ENCODE data around the gene RPTOR. TPM values are rescaled to one million over a fixed set of nuclear protein-coding genes. Genes with fewer than 3 reads are reported as not detected.

Gene RPTOR
- polyA plus RNA-seq, 1 donor from 2014 or later = 8.0 TPM

DNA sequence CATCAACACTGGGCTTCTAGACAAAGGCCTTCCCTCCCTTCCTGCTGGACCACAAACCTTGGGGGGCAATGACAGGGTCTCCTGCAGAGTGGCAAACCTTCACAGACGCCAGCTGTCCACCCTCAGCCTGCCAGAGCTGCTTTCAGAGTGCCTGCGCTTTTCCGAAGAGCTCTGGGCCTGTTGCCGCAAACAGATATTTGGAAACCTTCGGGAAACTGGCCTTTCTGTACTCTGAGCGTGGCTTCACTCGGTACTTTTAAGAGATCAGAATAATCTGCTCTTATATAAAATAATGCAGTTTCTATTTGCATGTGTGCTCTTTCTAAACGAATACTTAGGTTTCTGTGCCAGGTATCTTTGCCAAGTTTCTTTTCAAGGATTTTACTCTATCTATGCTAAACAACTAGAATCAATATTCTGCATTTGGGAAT lies 294.9 kb downstream of the RPTOR start:
- Histone ChIP-seq H3K9ac (ENCODE audit: low read length) (no peak overlapping the region), H3K9me3 (ENCODE audit: low read length) (no peaks in the 10 kb centered on the region), H3K4me3 (ENCODE audit: low read length) (no peak overlapping the region), H3K9me2 (ENCODE audit: insufficient read depth, low read length) (no peaks in the 10 kb centered on the region), H3K4me2 (ENCODE audit: low read length) (no peak overlapping the region), H3K79me2 (replicated peaks; ENCODE audit: insufficient read depth, low read length) (no peaks in the 10 kb centered on the region), H3K27ac (ENCODE audit: low read length) (no peak overlapping the region), H4K20me1 (ENCODE audit: insufficient read depth) (no peaks in the 10 kb centered on the region), H3K27me3 (ENCODE audit: insufficient read depth, low read depth, low read length) (no peaks in the 10 kb centered on the region), H2AFZ (ENCODE audit: low read depth, low read length) (no peak overlapping the region), H3F3A (ENCODE audit: insufficient read depth, low read length, poor library complexity, severe bottlenecking) (no peaks in the 10 kb centered on the region), H3K36me3 (ENCODE audit: insufficient read depth, low read length) (no peaks in the 10 kb centered on the region)
- TF ChIP-seq RAD21 (conservative IDR thresholded peaks at IDR 0.05) = no peak
- TF ChIP-seq EZH2 (IDR thresholded peaks at IDR 0.05; ENCODE audit: borderline replicate concordance, insufficient read depth, low read length, poor library complexity, severe bottlenecking) = no peak
- no peak for TF ChIP-seq REST (IDR thresholded peaks at IDR 0.05; ENCODE audit: borderline replicate concordance)
- TF ChIP-seq SMC3 (conservative IDR thresholded peaks at IDR 0.05; ENCODE audit: poor library complexity) = no peak
- TF ChIP-seq TAF1 (IDR thresholded peaks at IDR 0.05; ENCODE audit: low read depth) = no peak
- TF ChIP-seq CTCF (IDR thresholded peaks at IDR 0.05; ENCODE audit: poor library complexity, severe bottlenecking) = no peak
- TF ChIP-seq POLR2AphosphoS5 (IDR thresholded peaks at IDR 0.05) = no peak
- TF ChIP-seq EP300 (conservative IDR thresholded peaks at IDR 0.05; ENCODE audit: poor library complexity, severe bottlenecking) = no peak
- no peak for TF ChIP-seq MXI1 (conservative IDR thresholded peaks at IDR 0.05; ENCODE audit: poor library complexity, severe bottlenecking)

DNA sequence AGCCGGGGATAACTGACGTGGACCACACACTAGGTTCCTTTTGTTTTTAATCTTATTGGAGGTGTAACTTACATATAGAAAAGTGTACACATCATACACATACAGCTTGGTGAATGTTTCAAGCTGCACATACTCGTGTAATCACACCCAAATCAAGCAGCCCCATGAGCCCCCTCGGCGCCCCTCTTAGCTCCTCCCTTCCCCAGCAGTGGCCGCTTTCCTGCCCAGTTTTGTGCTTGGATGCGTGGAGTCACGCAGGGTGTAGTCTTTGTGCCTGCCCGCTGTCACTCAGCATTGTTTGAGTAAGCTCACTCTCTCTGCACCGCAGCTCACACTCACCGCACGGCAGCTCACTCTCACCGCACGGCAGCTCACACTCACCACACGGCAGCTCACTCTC lies 295.3 kb downstream of the RPTOR start:
- Histone ChIP-seq H3F3A (ENCODE audit: insufficient read depth, low read length, poor library complexity, severe bottlenecking) (no peaks in the 10 kb centered on the region), H3K27me3 (ENCODE audit: insufficient read depth, low read depth, low read length) (no peaks in the 10 kb centered on the region), H3K27ac (ENCODE audit: low read length) (no peak overlapping the region), H3K4me2 (ENCODE audit: low read length) (no peak overlapping the region), H3K9ac (ENCODE audit: low read length) (no peak overlapping the region), H2AFZ (ENCODE audit: low read depth, low read length) (no peak overlapping the region), H3K4me3 (ENCODE audit: low read length) (no peak overlapping the region), H3K79me2 (replicated peaks; ENCODE audit: insufficient read depth, low read length) (no peaks in the 10 kb centered on the region), H3K9me3 (ENCODE audit: low read length) (no peaks in the 10 kb centered on the region), H4K20me1 (ENCODE audit: insufficient read depth) (no peaks in the 10 kb centered on the region), H3K36me3 (ENCODE audit: insufficient read depth, low read length) (no peaks in the 10 kb centered on the region), H3K9me2 (ENCODE audit: insufficient read depth, low read length) (no peaks in the 10 kb centered on the region)
- no peak for TF ChIP-seq REST (IDR thresholded peaks at IDR 0.05; ENCODE audit: borderline replicate concordance)
- TF ChIP-seq SMC3 (conservative IDR thresholded peaks at IDR 0.05; ENCODE audit: poor library complexity) = no peak
- no peak for TF ChIP-seq RAD21 (conservative IDR thresholded peaks at IDR 0.05)
- TF ChIP-seq POLR2AphosphoS5 (IDR thresholded peaks at IDR 0.05) = no peak
- TF ChIP-seq MXI1 (conservative IDR thresholded peaks at IDR 0.05; ENCODE audit: poor library complexity, severe bottlenecking) = no peak
- TF ChIP-seq EP300 (conservative IDR thresholded peaks at IDR 0.05; ENCODE audit: poor library complexity, severe bottlenecking) = no peak
- TF ChIP-seq EZH2 (IDR thresholded peaks at IDR 0.05; ENCODE audit: borderline replicate concordance, insufficient read depth, low read length, poor library complexity, severe bottlenecking) = no peak
- no peak for TF ChIP-seq TAF1 (IDR thresholded peaks at IDR 0.05; ENCODE audit: low read depth)
- TF ChIP-seq CTCF (IDR thresholded peaks at IDR 0.05; ENCODE audit: poor library complexity, severe bottlenecking) = no peak
